ENCODE results near the gene MITF. TPM values are rescaled to one million over a fixed set of nuclear protein-coding genes. Genes with fewer than 3 reads are reported as not detected.

Gene MITF
- total RNA-seq: 11.6 and 16.2 TPM in 2 replicates

- H3K36me3 ChIP-seq (ENCODE audit: insufficient read depth, low read length): no peaks in the 10 kb centered on the region
- H3K27ac ChIP-seq (ENCODE audit: low read depth, low read length): no peak within 1 kb of the TSS
- TF ChIP-seq CTCF (IDR thresholded peaks at IDR 0.05; ENCODE audit: extremely low read depth, low read depth, low read length): no peak
- peak within 1 kb of the TSS; percentile 96 for H2AFZ ChIP-seq (ENCODE audit: low read length)
- peak; percentile 98 for DNase-seq (ENCODE audit: insufficient read length, low spot score, missing footprints)
- peaks cover 13% of the 10 kb centered on the region for H3K4me1 ChIP-seq (ENCODE audit: insufficient read depth, low read length)
- no peaks in the 10 kb centered on the region for H4K20me1 ChIP-seq (ENCODE audit: insufficient read depth, low read length)
- H3K79me2 ChIP-seq (ENCODE audit: insufficient read depth, low read length): no peaks in the 10 kb centered on the region
- H3K9me3 ChIP-seq (ENCODE audit: low read depth, low read length): no peaks in the 10 kb centered on the region
- peak within 1 kb of the TSS; percentile 88 for H3K4me3 ChIP-seq (ENCODE audit: insufficient read depth, low read length)
- peak within 1 kb of the TSS; percentile 99 for H3K4me2 ChIP-seq (ENCODE audit: insufficient read depth, low read length)
- peaks cover 7% of the 10 kb centered on the region for H3K27me3 ChIP-seq (ENCODE audit: insufficient read depth, low read length)
These were observed at the start of gene MITF for GRCh38 chr3:69739204-69740102. MITF (plus strand) TSS chr3:69739464; CDS start chr3:69739598, 134 bp downstream.

GRCh38 chr3:69691860-69692259, 47.4 kb upstream of the MITF start:
- Histone ChIP-seq H3K27me3 (ENCODE audit: insufficient read depth, low read length) (no peaks in the 10 kb centered on the region), H3K4me2 (ENCODE audit: insufficient read depth, low read length) (no peak overlapping the region), H3K4me1 (ENCODE audit: insufficient read depth, low read length) (peaks cover 3% of the 10 kb centered on the region), H3K79me2 (ENCODE audit: insufficient read depth, low read length) (no peaks in the 10 kb centered on the region), H4K20me1 (ENCODE audit: insufficient read depth, low read length) (no peaks in the 10 kb centered on the region), H3K27ac (ENCODE audit: low read depth, low read length) (no peak overlapping the region), H2AFZ (ENCODE audit: low read length) (no peak overlapping the region), H3K4me3 (ENCODE audit: insufficient read depth, low read length) (no peak overlapping the region), H3K9me3 (ENCODE audit: low read depth, low read length) (no peaks in the 10 kb centered on the region), H3K36me3 (ENCODE audit: insufficient read depth, low read length) (no peaks in the 10 kb centered on the region)
- no peak for DNase-seq (ENCODE audit: insufficient read length, low spot score, missing footprints)
- TF ChIP-seq CTCF (IDR thresholded peaks at IDR 0.05; ENCODE audit: extremely low read depth, low read depth, low read length): no peak

- Histone ChIP-seq H3K4me1 (ENCODE audit: insufficient read depth, low read length) (peaks cover 3% of the 10 kb centered on the region), H4K20me1 (ENCODE audit: insufficient read depth, low read length) (no peaks in the 10 kb centered on the region), H3K27ac (ENCODE audit: low read depth, low read length) (no peak overlapping the region), H2AFZ (ENCODE audit: low read length) (no peak overlapping the region), H3K4me2 (ENCODE audit: insufficient read depth, low read length) (no peak overlapping the region), H3K36me3 (ENCODE audit: insufficient read depth, low read length) (no peaks in the 10 kb centered on the region), H3K4me3 (ENCODE audit: insufficient read depth, low read length) (no peak overlapping the region), H3K9me3 (ENCODE audit: low read depth, low read length) (no peaks in the 10 kb centered on the region), H3K79me2 (ENCODE audit: insufficient read depth, low read length) (no peaks in the 10 kb centered on the region), H3K27me3 (ENCODE audit: insufficient read depth, low read length) (no peaks in the 10 kb centered on the region)
- DNase-seq (ENCODE audit: insufficient read length, low spot score, missing footprints): no peak
- no peak for TF ChIP-seq CTCF (IDR thresholded peaks at IDR 0.05; ENCODE audit: extremely low read depth, low read depth, low read length)
These were observed 46.5 kb upstream of the MITF start for GRCh38 chr3:69692761-69693160.

GRCh38 chr3:69695443-69695842, 43.8 kb upstream of the MITF start:
- H3K79me2 ChIP-seq (ENCODE audit: insufficient read depth, low read length): no peaks in the 10 kb centered on the region
- no peaks in the 10 kb centered on the region for H4K20me1 ChIP-seq (ENCODE audit: insufficient read depth, low read length)
- no peak overlapping the region for H3K27ac ChIP-seq (ENCODE audit: low read depth, low read length)
- no peak for DNase-seq (ENCODE audit: insufficient read length, low spot score, missing footprints)
- no peaks in the 10 kb centered on the region for H3K27me3 ChIP-seq (ENCODE audit: insufficient read depth, low read length)
- no peaks in the 10 kb centered on the region for H3K36me3 ChIP-seq (ENCODE audit: insufficient read depth, low read length)
- peaks cover 3% of the 10 kb centered on the region for H3K4me1 ChIP-seq (ENCODE audit: insufficient read depth, low read length)
- no peak for TF ChIP-seq CTCF (IDR thresholded peaks at IDR 0.05; ENCODE audit: extremely low read depth, low read depth, low read length)
- no peaks in the 10 kb centered on the region for H3K9me3 ChIP-seq (ENCODE audit: low read depth, low read length)
- H2AFZ ChIP-seq (ENCODE audit: low read length): no peak overlapping the region
- no peak overlapping the region for H3K4me2 ChIP-seq (ENCODE audit: insufficient read depth, low read length)
- no peak overlapping the region for H3K4me3 ChIP-seq (ENCODE audit: insufficient read depth, low read length)

Data from osteoblast (primary cell).